HL-60 (cell line): ENCODE data around the gene FHAD1.

Experiments used
- DNase-seq, 2 experiments: peaks; one replicate each; pipeline ENCODE4 v3.0.0-alpha.2; 2010 to 2020; ENCODE audit warnings: low read depth in 1 of 2, low spot score in 1 of 2
- H3K27ac ChIP-seq: fragments of 250-450 bp; sonication (Bioruptor Pico); replicated peaks from 2 replicates; pipeline ENCODE4 v1.5.1; 2020; ENCODE audit warnings: mild to moderate bottlenecking, moderate library complexity
- H3K27me3 ChIP-seq: fragments of 250-450 bp; sonication (Bioruptor Pico); 2 replicates; pipeline ENCODE4 v1.5.1; 2021; ENCODE audit warnings: mild to moderate bottlenecking, moderate library complexity; ENCODE audit not compliant: insufficient read depth, poor library complexity, severe bottlenecking
- H3K4me3 ChIP-seq: replicated peaks from 2 replicates; pipeline ENCODE4 v1.5.1; 2011; ENCODE audit warnings: mild to moderate bottlenecking, control low read depth, low read length; ENCODE audit not compliant: insufficient read depth
- GABPA ChIP-seq: IDR thresholded peaks from 2 replicates; pipeline ENCODE4 v1.6.1; 2012; ENCODE audit warnings: low read depth
- POLR2AphosphoS5 ChIP-seq: IDR thresholded peaks from 2 replicates; pipeline ENCODE4 v1.6.1; 2012; ENCODE audit warnings: low read depth
- SPI1 ChIP-seq: IDR thresholded peaks from 2 replicates; pipeline ENCODE4 v1.6.1; 2012; ENCODE audit warnings: low read depth, mild to moderate bottlenecking, borderline replicate concordance
- TF ChIP-seq, protein P1 (sequence below): IDR thresholded peaks from 2 replicates; pipeline ENCODE4 v1.6.1; 2012; ENCODE audit warnings: low read depth; ENCODE audit not compliant: insufficient replicate concordance
- TF ChIP-seq, protein P2 (sequence below): IDR thresholded peaks from one replicate; pipeline ENCODE4 v1.5.1; 2011; ENCODE audit warnings: low read length, control low read depth, inconsistent platforms; ENCODE audit not compliant: insufficient read depth

Gene FHAD1

DNA sequence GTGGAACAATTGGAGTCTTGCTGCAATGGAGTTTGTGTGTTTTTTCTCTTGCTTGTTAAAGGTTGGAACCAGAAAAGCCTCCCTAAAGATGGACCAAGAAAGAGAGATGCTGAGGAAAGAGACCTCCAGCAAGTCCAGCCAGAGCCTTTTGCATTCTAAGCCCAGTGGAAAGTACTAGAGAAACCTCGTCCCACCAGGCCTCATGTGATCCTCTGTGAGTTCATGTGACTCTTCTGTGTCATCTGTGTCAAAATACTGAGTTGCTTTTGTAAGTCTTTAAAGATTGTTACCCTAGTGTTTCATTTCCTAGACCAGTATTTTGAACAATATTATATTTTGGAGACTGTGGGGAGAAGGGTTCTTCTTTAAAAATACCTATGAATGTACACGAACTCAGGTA is 150.2 kb downstream of the FHAD1 start:
- Histone ChIP-seq H3K4me3 (no peak overlapping the region), H3K27ac (no peak overlapping the region), H3K27me3 (no peaks in the 10 kb centered on the region)
- no peak for TF ChIP-seq GABPA
- TF ChIP-seq SPI1, result no peak
- TF ChIP-seq, protein P1, sequence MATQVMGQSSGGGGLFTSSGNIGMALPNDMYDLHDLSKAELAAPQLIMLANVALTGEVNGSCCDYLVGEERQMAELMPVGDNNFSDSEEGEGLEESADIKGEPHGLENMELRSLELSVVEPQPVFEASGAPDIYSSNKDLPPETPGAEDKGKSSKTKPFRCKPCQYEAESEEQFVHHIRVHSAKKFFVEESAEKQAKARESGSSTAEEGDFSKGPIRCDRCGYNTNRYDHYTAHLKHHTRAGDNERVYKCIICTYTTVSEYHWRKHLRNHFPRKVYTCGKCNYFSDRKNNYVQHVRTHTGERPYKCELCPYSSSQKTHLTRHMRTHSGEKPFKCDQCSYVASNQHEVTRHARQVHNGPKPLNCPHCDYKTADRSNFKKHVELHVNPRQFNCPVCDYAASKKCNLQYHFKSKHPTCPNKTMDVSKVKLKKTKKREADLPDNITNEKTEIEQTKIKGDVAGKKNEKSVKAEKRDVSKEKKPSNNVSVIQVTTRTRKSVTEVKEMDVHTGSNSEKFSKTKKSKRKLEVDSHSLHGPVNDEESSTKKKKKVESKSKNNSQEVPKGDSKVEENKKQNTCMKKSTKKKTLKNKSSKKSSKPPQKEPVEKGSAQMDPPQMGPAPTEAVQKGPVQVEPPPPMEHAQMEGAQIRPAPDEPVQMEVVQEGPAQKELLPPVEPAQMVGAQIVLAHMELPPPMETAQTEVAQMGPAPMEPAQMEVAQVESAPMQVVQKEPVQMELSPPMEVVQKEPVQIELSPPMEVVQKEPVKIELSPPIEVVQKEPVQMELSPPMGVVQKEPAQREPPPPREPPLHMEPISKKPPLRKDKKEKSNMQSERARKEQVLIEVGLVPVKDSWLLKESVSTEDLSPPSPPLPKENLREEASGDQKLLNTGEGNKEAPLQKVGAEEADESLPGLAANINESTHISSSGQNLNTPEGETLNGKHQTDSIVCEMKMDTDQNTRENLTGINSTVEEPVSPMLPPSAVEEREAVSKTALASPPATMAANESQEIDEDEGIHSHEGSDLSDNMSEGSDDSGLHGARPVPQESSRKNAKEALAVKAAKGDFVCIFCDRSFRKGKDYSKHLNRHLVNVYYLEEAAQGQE, result no peak
- TF ChIP-seq POLR2AphosphoS5, result no peak
- DNase-seq, result no peak

DNA sequence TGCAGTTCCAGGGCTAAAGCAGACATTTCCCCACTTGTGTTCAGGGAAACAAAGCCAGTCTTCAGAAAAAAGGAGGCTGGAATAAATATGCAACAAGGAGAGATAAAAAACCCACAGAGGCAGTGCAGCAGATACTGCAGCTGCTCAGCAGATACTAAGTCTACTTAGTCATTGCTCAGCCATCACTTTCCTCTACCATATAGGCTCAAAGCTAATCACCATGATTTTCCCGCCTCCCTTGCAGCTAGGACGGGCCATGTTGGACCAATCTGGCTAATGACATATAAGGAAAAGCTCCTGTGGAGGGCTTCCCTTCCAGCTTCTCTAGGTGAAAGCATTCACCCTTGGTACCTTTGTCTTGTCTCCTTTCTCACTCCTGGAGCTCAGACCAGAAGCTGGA is 152.7 kb downstream of the FHAD1 start:
- TF ChIP-seq GABPA, result no peak
- no peak for TF ChIP-seq SPI1
- TF ChIP-seq, protein P1, result no peak
- TF ChIP-seq, protein P2, sequence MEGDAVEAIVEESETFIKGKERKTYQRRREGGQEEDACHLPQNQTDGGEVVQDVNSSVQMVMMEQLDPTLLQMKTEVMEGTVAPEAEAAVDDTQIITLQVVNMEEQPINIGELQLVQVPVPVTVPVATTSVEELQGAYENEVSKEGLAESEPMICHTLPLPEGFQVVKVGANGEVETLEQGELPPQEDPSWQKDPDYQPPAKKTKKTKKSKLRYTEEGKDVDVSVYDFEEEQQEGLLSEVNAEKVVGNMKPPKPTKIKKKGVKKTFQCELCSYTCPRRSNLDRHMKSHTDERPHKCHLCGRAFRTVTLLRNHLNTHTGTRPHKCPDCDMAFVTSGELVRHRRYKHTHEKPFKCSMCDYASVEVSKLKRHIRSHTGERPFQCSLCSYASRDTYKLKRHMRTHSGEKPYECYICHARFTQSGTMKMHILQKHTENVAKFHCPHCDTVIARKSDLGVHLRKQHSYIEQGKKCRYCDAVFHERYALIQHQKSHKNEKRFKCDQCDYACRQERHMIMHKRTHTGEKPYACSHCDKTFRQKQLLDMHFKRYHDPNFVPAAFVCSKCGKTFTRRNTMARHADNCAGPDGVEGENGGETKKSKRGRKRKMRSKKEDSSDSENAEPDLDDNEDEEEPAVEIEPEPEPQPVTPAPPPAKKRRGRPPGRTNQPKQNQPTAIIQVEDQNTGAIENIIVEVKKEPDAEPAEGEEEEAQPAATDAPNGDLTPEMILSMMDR, result no peak
- TF ChIP-seq POLR2AphosphoS5, result no peak
- H3K27ac ChIP-seq, result no peak overlapping the region
- DNase-seq, result no peak

DNA sequence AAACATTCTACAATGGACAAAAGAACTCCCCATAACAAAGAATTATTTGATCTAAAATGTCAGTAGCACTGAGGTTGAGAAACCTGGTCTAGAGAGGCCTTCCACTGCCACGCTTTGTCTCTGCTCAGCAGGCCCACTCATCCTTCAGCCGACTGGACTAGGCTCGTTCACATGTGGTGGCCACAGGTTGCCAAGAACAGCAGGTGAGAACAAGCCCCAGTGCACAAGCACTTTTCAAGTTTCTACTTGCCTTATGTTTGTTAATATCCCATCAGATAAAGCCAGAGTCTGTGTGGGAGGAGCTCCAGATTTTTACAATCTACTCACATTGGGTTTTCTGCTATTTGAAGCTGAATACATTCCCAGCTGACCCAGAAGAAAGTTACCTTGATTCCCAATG is 153.6 kb downstream of the FHAD1 start:
- TF ChIP-seq, protein P2, result no peak
- TF ChIP-seq POLR2AphosphoS5 (no peak), SPI1 (no peak), GABPA (no peak)
- TF ChIP-seq, protein P1, result no peak
- H3K27me3 ChIP-seq, result no peaks in the 10 kb centered on the region
- no peak overlapping the region for H3K4me3 ChIP-seq
- no peak overlapping the region for H3K27ac ChIP-seq
- no peak for DNase-seq

More for the DNA sequence above, 152.7 kb downstream of the FHAD1 start:
- Histone ChIP-seq H3K4me3 (no peak overlapping the region), H3K27me3 (no peaks in the 10 kb centered on the region)
